Effector memory CD8-positive, alpha-beta T cell (primary cell): ENCODE results near the gene SPINT4.

Experiments used
- ATAC-seq: fragments of 150-1000 bp; cut with Tn5 transposase; replicated peaks from 2 replicates; pipeline ENCODE4 v1.10.0; 2021; ENCODE audit warnings: mild to moderate bottlenecking, moderate library complexity
- DNase-seq, 3 experiments: peaks; one replicate each; pipeline ENCODE4 v3.0.0; 2021
- H3K27ac Mint-ChIP-seq, 2 donors: one replicate each; pipeline ENCODE4 v1.8.0; 2022; ENCODE audit warnings: mild to moderate bottlenecking in 2 of 2, mixed read lengths in 2 of 2, moderate library complexity in 2 of 2
- H3K27me3 Mint-ChIP-seq, 2 donors: one replicate each; pipeline ENCODE4 v1.8.0; 2022; ENCODE audit warnings: mixed read lengths in 2 of 2
- H3K36me3 Mint-ChIP-seq: one replicate; pipeline ENCODE4 v1.8.0; 2022; ENCODE audit warnings: mild to moderate bottlenecking, moderate library complexity, mixed read lengths; ENCODE audit not compliant: insufficient read depth
- H3K4me1 Mint-ChIP-seq, 2 donors: one replicate each; pipeline ENCODE4 v1.8.0; 2022; ENCODE audit warnings: low read depth in 2 of 2, mixed read lengths in 2 of 2
- H3K4me3 Mint-ChIP-seq, 2 donors: one replicate each; pipeline ENCODE4 v1.8.0; 2022; ENCODE audit warnings: mild to moderate bottlenecking in 2 of 2, mixed read lengths in 2 of 2, moderate library complexity in 2 of 2
- H3K9me3 Mint-ChIP-seq, 2 donors: one replicate each; pipeline ENCODE4 v1.8.0; 2022; ENCODE audit warnings: mixed read lengths in 2 of 2

Gene SPINT4

DNA sequence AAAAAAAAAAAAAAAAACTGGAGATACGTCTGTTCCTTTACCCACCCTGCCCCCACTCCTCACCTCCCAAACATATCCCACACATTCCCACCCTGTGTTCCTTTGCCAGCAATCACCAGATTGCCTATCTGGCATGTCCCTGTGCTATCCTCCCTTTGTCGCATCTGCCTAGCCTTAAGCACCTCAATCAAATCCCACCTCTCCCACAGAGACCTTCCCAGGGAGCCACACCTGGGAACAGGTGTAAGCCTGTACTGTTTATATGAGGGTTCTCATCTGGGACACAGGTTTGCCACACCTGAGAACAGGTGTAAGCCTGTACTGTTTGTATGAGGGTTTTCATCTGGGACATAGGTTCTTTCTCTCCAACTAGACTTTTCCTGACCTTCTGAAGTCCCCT is 52.8 kb downstream of the SPINT4 start:
- H3K27me3 Mint-ChIP-seq = peaks cover 22 to 27% of the 10 kb centered on the region in 2 donors
- DNase-seq (no peak), ATAC-seq (no peak)
- H3K36me3 Mint-ChIP-seq = no peaks in the 10 kb centered on the region
- H3K4me1 Mint-ChIP-seq = no peaks in the 10 kb centered on the region
- no peak overlapping the region for H3K4me3 Mint-ChIP-seq
- H3K9me3 Mint-ChIP-seq = no peaks in the 10 kb centered on the region
- no peak overlapping the region for H3K27ac Mint-ChIP-seq

DNA sequence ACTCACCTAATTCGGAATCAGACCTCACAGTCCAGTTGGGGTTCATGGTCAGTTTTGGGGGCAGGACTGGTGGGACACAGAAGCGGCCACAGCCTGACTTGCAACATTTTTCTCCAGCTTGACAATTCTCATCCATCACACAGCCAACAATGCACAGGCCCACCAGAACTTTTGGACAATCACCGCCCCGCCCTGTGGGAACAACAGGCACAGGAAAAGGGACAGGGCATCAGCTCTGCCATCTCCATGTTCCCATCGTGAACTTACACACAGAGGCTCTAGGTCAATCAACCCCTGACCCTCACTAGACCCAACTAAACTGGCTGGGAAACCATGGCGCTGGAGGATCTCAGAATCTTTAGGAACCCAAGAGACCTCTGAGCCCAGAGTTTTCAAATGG is 53.3 kb downstream of the SPINT4 start:
- Mint-ChIP-seq H3K4me3 (no peak overlapping the region), H3K27ac (no peak overlapping the region)

More for the DNA sequence above, 53.3 kb downstream of the SPINT4 start:
- no peaks in the 10 kb centered on the region for H3K36me3 Mint-ChIP-seq
- no peak for ATAC-seq
- no peaks in the 10 kb centered on the region for H3K9me3 Mint-ChIP-seq
- H3K27me3 Mint-ChIP-seq = peaks cover 22 to 27% of the 10 kb centered on the region in 2 donors
- no peaks in the 10 kb centered on the region for H3K4me1 Mint-ChIP-seq
- DNase-seq = no peak
